Sigmoid colon (tissue), 7 donors: ENCODE data around the gene TCAP. TPM values are rescaled to one million over a fixed set of nuclear protein-coding genes. Genes with fewer than 3 reads are reported as not detected.

Experiments
- DNase-seq: peaks from one replicate; pipeline ENCODE4 v3.0.0-alpha.2; 2019
- H3K27ac ChIP-seq, 4 donors: fragments of 200-600 bp; sonication (generic); one replicate each; pipeline ENCODE4 v1.5.1; 2016 to 2019; ENCODE audit warnings: mild to moderate bottlenecking in 1 of 4
- H3K27me3 ChIP-seq, 3 donors: fragments of 200-600 bp; sonication (generic); one replicate each; pipeline ENCODE4 v1.5.1; 2019; ENCODE audit warnings: mild to moderate bottlenecking in 1 of 3
- H3K36me3 ChIP-seq, 4 donors: fragments of 200-600 bp; sonication (generic); one replicate each; pipeline ENCODE4 v1.5.1; 2016 to 2019
- H3K4me1 ChIP-seq, 4 donors: fragments of 200-600 bp; sonication (generic); one replicate each; pipeline ENCODE4 v1.5.1; 2017 to 2019
- H3K4me3 ChIP-seq, 4 donors: fragments of 200-600 bp; sonication (generic); one replicate each; pipeline ENCODE4 v1.5.1; 2017 to 2019; ENCODE audit warnings: mild to moderate bottlenecking in 2 of 4, moderate library complexity in 1 of 4
- H3K9me3 ChIP-seq, 4 donors: fragments of 200-600 bp in 3 of 4; sonication (generic) in 3 of 4; one replicate each; pipeline versions ENCODE4 v1.5.1 to v1.6.1; 2013 to 2019
- EP300 ChIP-seq, 4 donors: sonication (generic); formaldehyde crosslinking; IDR thresholded peaks; one replicate each; pipeline ENCODE4 v1.6.1; 2017; ENCODE audit warnings: antibody characterized with exemption in 4 of 4
- POLR2A ChIP-seq, 2 donors: fragments of 450-650 bp; IDR thresholded peaks; one replicate each; pipeline ENCODE4 v1.6.1; 2016; ENCODE audit warnings: antibody characterized with exemption in 2 of 2, mild to moderate bottlenecking in 2 of 2, moderate library complexity in 2 of 2
- POLR2AphosphoS5 ChIP-seq, 4 donors: sonication (generic); formaldehyde crosslinking; IDR thresholded peaks; one replicate each; pipeline ENCODE4 v1.6.1; 2017; ENCODE audit warnings: antibody characterized with exemption in 4 of 4
- whole genome bisulfite sequencing, 2 donors: extraction: QIAGEN DNeasy Blood & Tissue Kit; methylation state at CpG; one replicate each; pipeline ENCODE4 v1.1.7; 2013; 5-methylcytosine and 5-hydroxymethylcytosine counted together
- intact Hi-C: fragments of 100-400 bp; cut with DNase I; formaldehyde crosslinking; loops from one replicate; pipeline ENCODE4 v1.15.1; 2023
- polyA plus RNA-seq, 3 donors: library from polyadenylated mRNA; stranded (reverse); fragments of 200-250 nt; gene quantifications; one replicate each; pipeline ENCODE4 v1.2.3, GENCODE V29; 2013
- total RNA-seq, 4 donors: library from RNA; depleted of rRNA; stranded (reverse); fragments of >200 nt; gene quantifications; one replicate each; pipeline ENCODE4 v1.1.0, GENCODE V29; 2016
- TF ChIP-seq, protein P1 (sequence below), 4 experiments: fragments of 450-650 bp in 3 of 4; fragments of 200-600 bp in 1 of 4; IDR thresholded peaks; one replicate each; pipeline ENCODE4 v1.5.1; 2016 to 2019; ENCODE audit warnings: antibody characterized with exemption in 4 of 4, mild to moderate bottlenecking in 3 of 4, moderate library complexity in 2 of 4
- donor health status: healthy with polysubstance abuse.
- donor health status: Bipolar disorder and iron deficiency.
- donor health status: healthy.

Gene TCAP
- total and polyA plus RNA-seq, 7 donors = 0.49 to 3.5 (median 1.1) TPM; not detected in 1

- no peak for TF ChIP-seq EP300 (IDR thresholded peaks at IDR 0.05)
- TF ChIP-seq POLR2A (IDR thresholded peaks at IDR 0.05) = peak in 1 of 2 donors; percentile 77
- peak in 1 of 4 donors; percentile 24 for TF ChIP-seq POLR2AphosphoS5 (IDR thresholded peaks at IDR 0.05)
- Histone ChIP-seq H3K27ac (peak overlapping the region; percentile 82 to 86 (median 84)), H3K36me3 (no peaks in the 10 kb centered on the region), H3K9me3 (no peaks in the 10 kb centered on the region), H3K4me1 (peaks cover 0 to 41% (median 32%) of the 10 kb centered on the region in 4 donors), H3K4me3 (peak overlapping the region; percentile 59 to 93 (median 84)), H3K27me3 (no peaks in the 10 kb centered on the region)
- no peak for DNase-seq
- intact Hi-C loops = loop anchor here (2.0 kb wide), 1 partner anchor 28 kb away; no protein-coding TSS in a partner anchor
- WGBS, 2 donors = 6 to 39% methylated on average over 10 of the region's 10 CpGs
These were observed 36.0 kb downstream of the TCAP start for GRCh38 chr17:39701012-39701783.

DNA sequence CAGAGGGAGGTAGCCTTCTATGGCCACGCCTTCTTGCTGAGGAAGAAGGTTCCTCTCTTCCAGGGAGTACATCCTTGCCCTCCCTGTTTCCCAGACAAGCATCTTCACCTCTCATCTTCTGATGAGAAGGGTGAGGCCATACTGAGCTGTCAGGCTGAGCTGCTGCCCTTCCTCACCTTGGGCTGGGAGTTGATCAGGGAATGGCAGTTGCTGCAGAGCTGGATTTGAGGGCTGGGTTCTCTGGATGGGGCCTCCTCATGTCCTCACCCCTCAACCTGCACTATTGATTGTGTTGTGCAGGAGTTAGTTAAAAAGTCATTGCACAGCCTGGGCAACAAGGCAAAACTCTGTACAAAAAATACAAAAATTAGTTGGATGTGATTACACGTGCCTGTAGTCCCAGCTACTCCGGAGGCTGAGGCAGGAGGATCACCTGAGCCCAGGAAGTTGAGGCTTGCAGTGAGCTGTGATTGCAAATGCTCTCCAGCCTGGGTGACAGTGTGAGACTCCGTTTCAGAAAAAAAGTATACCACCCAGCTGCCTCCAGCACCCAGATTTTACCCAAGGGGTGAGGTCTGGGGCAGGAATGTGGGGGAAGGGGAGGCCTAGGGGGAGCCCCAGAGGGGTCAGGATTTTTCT is 36.8 kb downstream of the TCAP start:
- TF ChIP-seq, protein P1, sequence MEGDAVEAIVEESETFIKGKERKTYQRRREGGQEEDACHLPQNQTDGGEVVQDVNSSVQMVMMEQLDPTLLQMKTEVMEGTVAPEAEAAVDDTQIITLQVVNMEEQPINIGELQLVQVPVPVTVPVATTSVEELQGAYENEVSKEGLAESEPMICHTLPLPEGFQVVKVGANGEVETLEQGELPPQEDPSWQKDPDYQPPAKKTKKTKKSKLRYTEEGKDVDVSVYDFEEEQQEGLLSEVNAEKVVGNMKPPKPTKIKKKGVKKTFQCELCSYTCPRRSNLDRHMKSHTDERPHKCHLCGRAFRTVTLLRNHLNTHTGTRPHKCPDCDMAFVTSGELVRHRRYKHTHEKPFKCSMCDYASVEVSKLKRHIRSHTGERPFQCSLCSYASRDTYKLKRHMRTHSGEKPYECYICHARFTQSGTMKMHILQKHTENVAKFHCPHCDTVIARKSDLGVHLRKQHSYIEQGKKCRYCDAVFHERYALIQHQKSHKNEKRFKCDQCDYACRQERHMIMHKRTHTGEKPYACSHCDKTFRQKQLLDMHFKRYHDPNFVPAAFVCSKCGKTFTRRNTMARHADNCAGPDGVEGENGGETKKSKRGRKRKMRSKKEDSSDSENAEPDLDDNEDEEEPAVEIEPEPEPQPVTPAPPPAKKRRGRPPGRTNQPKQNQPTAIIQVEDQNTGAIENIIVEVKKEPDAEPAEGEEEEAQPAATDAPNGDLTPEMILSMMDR (IDR thresholded peaks at IDR 0.05) = no peak
- TF ChIP-seq EP300 (IDR thresholded peaks at IDR 0.05) (no peak), POLR2A (IDR thresholded peaks at IDR 0.05) (no peak), POLR2AphosphoS5 (IDR thresholded peaks at IDR 0.05) (no peak)
- H3K4me3 ChIP-seq = peak overlapping the region in 1 of 4 donors; percentile 93
- 47 to 73% methylated on average over 4 of the region's 4 CpGs for WGBS, 2 donors
- H3K27me3 ChIP-seq = no peaks in the 10 kb centered on the region
- H3K27ac ChIP-seq = peak overlapping the region in 2 of 4 donors; percentile 82 to 84
- peaks cover 0 to 41% (median 32%) of the 10 kb centered on the region in 4 donors for H3K4me1 ChIP-seq
- intact Hi-C loops = loop anchor here (2.0 kb wide), 1 partner anchor 27 kb away; no protein-coding TSS in a partner anchor
- DNase-seq = no peak
- H3K9me3 ChIP-seq = no peaks in the 10 kb centered on the region
- peaks cover 0 to 1% (median under 1%) of the 10 kb centered on the region in 4 donors for H3K36me3 ChIP-seq

DNA sequence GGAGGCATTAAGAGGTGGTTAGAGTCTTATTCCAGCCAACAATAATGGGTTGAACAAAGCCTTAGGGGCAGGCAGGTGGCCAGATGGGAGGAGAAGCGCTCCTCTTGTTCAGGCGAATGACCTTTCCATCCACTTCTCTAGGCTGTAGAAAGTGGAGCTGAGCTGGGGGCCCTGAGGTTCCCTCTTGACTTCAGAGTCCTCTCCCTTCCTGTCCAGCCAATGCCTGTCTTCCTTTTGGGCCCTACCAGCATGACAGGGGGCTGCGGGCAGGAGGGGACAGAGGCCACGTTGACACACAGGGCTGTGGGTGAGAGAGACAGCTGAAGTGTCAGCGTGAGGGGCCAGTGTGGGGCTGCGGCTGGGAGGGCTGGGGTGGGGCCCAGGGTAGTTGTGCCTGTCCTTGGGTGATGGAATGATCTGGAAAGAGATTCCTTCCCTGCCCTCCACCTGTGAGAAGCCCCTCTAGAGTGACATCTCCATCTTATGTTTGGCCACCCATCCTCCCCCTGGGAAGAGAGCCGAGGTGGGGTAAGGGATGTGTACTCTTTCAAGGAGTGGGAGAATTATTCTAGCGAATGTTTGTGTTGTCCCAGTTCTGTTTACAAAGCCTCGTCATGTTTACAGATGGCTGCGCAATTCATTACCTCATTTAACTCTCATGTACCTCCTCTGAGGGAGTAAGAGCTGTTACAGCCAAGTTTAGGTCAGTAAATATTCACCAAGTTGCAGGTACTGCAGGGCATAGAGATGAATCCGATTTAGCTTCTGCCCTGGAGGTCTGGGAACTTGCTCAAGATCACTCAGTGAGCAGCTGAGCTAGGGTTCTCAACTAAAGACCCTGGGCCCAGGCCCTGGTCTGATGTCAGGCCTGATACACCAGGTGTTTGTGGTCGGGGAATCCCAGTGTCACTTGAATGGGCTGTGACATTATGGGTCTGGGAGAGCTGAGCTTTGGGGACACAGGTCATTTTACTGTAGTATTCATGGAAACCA is 38.0 kb downstream of the TCAP start:
- TF ChIP-seq, protein P1 (IDR thresholded peaks at IDR 0.05) = no peak
- TF ChIP-seq POLR2AphosphoS5 (IDR thresholded peaks at IDR 0.05) (no peak), EP300 (IDR thresholded peaks at IDR 0.05) (no peak), POLR2A (IDR thresholded peaks at IDR 0.05) (no peak)
- intact Hi-C loops = no loop called here
- 20 to 61% methylated on average over 12 of the region's 12 CpGs for WGBS, 2 donors

GRCh38 chr17:39703913-39704312 is 38.8 kb downstream of the TCAP start:
- no peak for DNase-seq
- H3K4me1 ChIP-seq = peaks cover 0 to 41% (median 32%) of the 10 kb centered on the region in 4 donors
- intact Hi-C loops = no loop called here

More for the DNA sequence above, 38.0 kb downstream of the TCAP start:
- Histone ChIP-seq H3K36me3 (peaks cover 0 to 14% (median 10%) of the 10 kb centered on the region in 4 donors), H3K4me3 (no peak overlapping the region), H3K9me3 (no peaks in the 10 kb centered on the region), H3K27me3 (no peaks in the 10 kb centered on the region), H3K27ac (no peak overlapping the region), H3K4me1 (peaks cover 0 to 41% (median 32%) of the 10 kb centered on the region in 4 donors)
- DNase-seq = no peak

More at GRCh38 chr17:39703913-39704312, 38.8 kb downstream of the TCAP start:
- Histone ChIP-seq H3K27me3 (no peaks in the 10 kb centered on the region), H3K36me3 (peaks cover 0 to 21% (median 17%) of the 10 kb centered on the region in 4 donors), H3K27ac (no peak overlapping the region), H3K9me3 (no peaks in the 10 kb centered on the region), H3K4me3 (no peak overlapping the region)
- no peak for TF ChIP-seq EP300 (IDR thresholded peaks at IDR 0.05)
- TF ChIP-seq POLR2AphosphoS5 (IDR thresholded peaks at IDR 0.05) = no peak
- no peak for TF ChIP-seq POLR2A (IDR thresholded peaks at IDR 0.05)
- TF ChIP-seq, protein P1 (IDR thresholded peaks at IDR 0.05) = no peak
- WGBS, 2 donors = 63 to 80% methylated on average over 5 of the region's 5 CpGs
